SK-N-SH (cell line): ENCODE measurements around the gene NAV2. TPM values are rescaled to one million over a fixed set of nuclear protein-coding genes. Genes with fewer than 3 reads are reported as not detected.

Experiments
- CTCF ChIA-PET: fragments of 300-600, 350-600 bp; formaldehyde crosslinking; extraction: SDS; loops from one replicate; lab custom pipeline; 2021; lab: Yijun Ruan, JAX
- POLR2A ChIA-PET: fragments of 350-600 bp; sonication (Branson Sonifier 250); formaldehyde crosslinking; extraction: SDS; loops from one replicate; lab custom pipeline; 2020; ENCODE audit warnings: antibody characterized with exemption, inconsistent platforms; lab: Yijun Ruan, JAX
- DNase-seq: peaks from one replicate; pipeline ENCODE4 v3.0.0; 2012
- H2AFZ ChIP-seq: fragments of 200-600 bp; sonication (generic); 2 replicates; pipeline ENCODE4 v1.8.1; 2016; ENCODE audit warnings: antibody characterized with exemption, mild to moderate bottlenecking, low read depth
- H3F3A ChIP-seq: fragments of 200-600 bp; sonication (generic); replicated peaks from 2 replicates; pipeline ENCODE3; 2016; ENCODE audit warnings: antibody characterized with exemption, mild to moderate bottlenecking; ENCODE audit not compliant: insufficient read depth
- H3K27ac ChIP-seq, 2 experiments: fragments of 200-500 bp in 1 of 2; fragments of 200-600 bp in 1 of 2; sonication (Bioruptor generic) in 1 of 2; sonication (generic), shearing (Covaris generic) in 1 of 2; 2 replicates each; pipeline versions ENCODE4 v1.5.1 to v1.6.1; 2014 to 2016; ENCODE audit warnings: low read depth in 2 of 2, inconsistent platforms in 1 of 2, low read length in 1 of 2, mild to moderate bottlenecking in 1 of 2, mixed read lengths in 1 of 2
- H3K27me3 ChIP-seq: fragments of 200-600 bp; sonication (generic), shearing (Covaris generic); 2 replicates; pipeline ENCODE4 v1.6.1; 2016; ENCODE audit warnings: mixed run types; ENCODE audit not compliant: insufficient read depth
- H3K36me3 ChIP-seq, 2 experiments: fragments of 200-500 bp in 1 of 2; fragments of 200-600 bp in 1 of 2; sonication (Bioruptor generic) in 1 of 2; sonication (generic) in 1 of 2; replicated peaks in 1 of 2; 2 replicates each; pipeline versions ENCODE3 to v1.5.1; 2014 to 2016; ENCODE audit warnings: low read length in 1 of 2, mild to moderate bottlenecking in 1 of 2; ENCODE audit not compliant: insufficient read depth in 2 of 2, control insufficient read depth in 1 of 2
- H3K4me1 ChIP-seq, 2 experiments: fragments of 200-500 bp in 1 of 2; fragments of 200-600 bp in 1 of 2; sonication (Bioruptor generic) in 1 of 2; sonication (generic), shearing (Covaris generic) in 1 of 2; 2 replicates each; pipeline versions ENCODE4 v1.5.1 to v1.6.1; 2014 to 2016; ENCODE audit warnings: low read depth in 1 of 2, low read length in 1 of 2, mixed run types in 1 of 2; ENCODE audit not compliant: insufficient read depth in 2 of 2, control insufficient read depth in 1 of 2
- H3K4me2 ChIP-seq: fragments of 200-600 bp; sonication (generic), shearing (Covaris generic); 2 replicates; pipeline ENCODE4 v1.6.1; 2017; ENCODE audit warnings: mixed run types
- H3K4me3 ChIP-seq, 2 experiments: fragments of 200-500 bp in 1 of 2; fragments of 200-600 bp in 1 of 2; sonication (Bioruptor generic) in 1 of 2; sonication (generic), shearing (Covaris generic) in 1 of 2; 2 replicates each; pipeline versions ENCODE4 v1.5.1 to v1.8.1; 2014 to 2016; ENCODE audit warnings: low read depth in 2 of 2, inconsistent platforms in 1 of 2, low read length in 1 of 2, mild to moderate bottlenecking in 1 of 2, mixed read lengths in 1 of 2, moderate library complexity in 1 of 2
- H3K79me2 ChIP-seq: fragments of 200-600 bp; sonication (generic); 2 replicates; pipeline ENCODE4 v1.8.1; 2017; ENCODE audit warnings: mild to moderate bottlenecking; ENCODE audit not compliant: insufficient read depth
- H3K9ac ChIP-seq: fragments of 200-600 bp; sonication (generic); 2 replicates; pipeline ENCODE4 v1.6.1; 2017; ENCODE audit warnings: mixed run types
- H3K9me2 ChIP-seq: fragments of 200-600 bp; sonication (generic); 2 replicates; pipeline ENCODE4 v1.6.1; 2017; ENCODE audit warnings: mixed run types
- H3K9me3 ChIP-seq: fragments of 200-600 bp; sonication (generic); 2 replicates; pipeline ENCODE4 v1.6.1; 2017; ENCODE audit warnings: mixed run types, mild to moderate bottlenecking, moderate library complexity
- H4K20me1 ChIP-seq: fragments of 200-600 bp; sonication (generic); 2 replicates; pipeline ENCODE4 v1.6.1; 2017; ENCODE audit warnings: mild to moderate bottlenecking, mixed run types; ENCODE audit not compliant: insufficient read depth
- CHD2 ChIP-seq: fragments of 150-350 bp; IDR thresholded peaks from 2 replicates; pipeline ENCODE4 v1.6.1; 2018; ENCODE audit warnings: low read length; ENCODE audit not compliant: partially characterized antibody
- ELF1 ChIP-seq: IDR thresholded peaks from 2 replicates; pipeline ENCODE4 v1.4.0; 2012
- EP300 ChIP-seq, 2 experiments: IDR thresholded peaks; 2 replicates each; pipeline versions ENCODE4 v1.4.0 to v1.6.1; 2012; ENCODE audit warnings: borderline replicate concordance in 1 of 2, low read depth in 1 of 2, low read length in 1 of 2
- FOXM1 ChIP-seq: IDR thresholded peaks from 2 replicates; pipeline ENCODE4 v1.4.0; 2012; ENCODE audit warnings: low read depth, mild to moderate bottlenecking
- GATA2 ChIP-seq: sonication (generic); formaldehyde crosslinking; IDR thresholded peaks from 2 replicates; pipeline ENCODE4 v1.5.0; 2020; ENCODE audit warnings: mild to moderate bottlenecking, missing genetic modification reagents
- IRF3 ChIP-seq: fragments of 150-350 bp; IDR thresholded peaks from 2 replicates; pipeline ENCODE4 v1.6.1; 2016; ENCODE audit warnings: mild to moderate bottlenecking, low read depth, low read length
- MAX ChIP-seq: IDR thresholded peaks from 2 replicates; pipeline ENCODE4 v1.4.0; 2012; ENCODE audit warnings: low read depth
- MEF2A ChIP-seq: IDR thresholded peaks from 2 replicates; pipeline ENCODE4 v1.4.0; 2012; ENCODE audit warnings: low read depth, borderline replicate concordance
- MXI1 ChIP-seq: IDR thresholded peaks from 2 replicates; pipeline ENCODE4 v1.6.1; 2012; ENCODE audit warnings: mild to moderate bottlenecking, low read depth, low read length, improper control_type of control experiment
- NFIC ChIP-seq: IDR thresholded peaks from 2 replicates; pipeline ENCODE4 v1.4.0; 2012; ENCODE audit warnings: borderline replicate concordance
- PBX3 ChIP-seq: IDR thresholded peaks from 2 replicates; pipeline ENCODE4; 2012
- RAD21 ChIP-seq: IDR thresholded peaks from 2 replicates; pipeline ENCODE4 v1.6.1; 2012; ENCODE audit warnings: mild to moderate bottlenecking, low read length
- RCOR1 ChIP-seq: fragments of 150-350 bp; IDR thresholded peaks from 2 replicates; pipeline ENCODE4 v1.6.1; 2017; ENCODE audit warnings: antibody characterized with exemption, low read length
- SIN3A ChIP-seq: IDR thresholded peaks from 2 replicates; pipeline ENCODE4 v1.6.1; 2012; ENCODE audit warnings: low read depth, mild to moderate bottlenecking, low read length, moderate library complexity, borderline replicate concordance
- TAF1 ChIP-seq: IDR thresholded peaks from 2 replicates; pipeline ENCODE4 v1.6.1; 2012; ENCODE audit warnings: low read depth, mild to moderate bottlenecking, low read length, moderate library complexity, borderline replicate concordance
- YY1 ChIP-seq: IDR thresholded peaks from 2 replicates; pipeline ENCODE4 v1.4.0; 2012; ENCODE audit warnings: low read depth, mild to moderate bottlenecking
- ZBTB33 ChIP-seq: IDR thresholded peaks from 2 replicates; pipeline ENCODE4 v1.4.0; 2012; ENCODE audit warnings: low read depth, borderline replicate concordance
- WGBS: methylation state at CpG from one replicate; pipeline ENCODE4 v1.1.6; 2017; ENCODE audit warnings: low lambda C conversion rate; 5-methylcytosine and 5-hydroxymethylcytosine counted together
- polyA plus RNA-seq, 3 experiments: library from polyadenylated mRNA; depleted of rRNA; stranded (reverse); fragments of >200 nt; gene quantifications; 2 replicates each; pipeline ENCODE4 v1.2.3, GENCODE V29; 2012

Gene NAV2
- polyA plus RNA-seq, 1 of the 3 experiments (the other 2 are of a cell fraction), result 26.2 TPM

- TF ChIP-seq TAF1 (no peak), RAD21 (no peak), ELF1 (no peak), GATA2 (CRISPR knock-in tag) (no peak), MXI1 (no peak), ZBTB33 (no peak), MAX (no peak), EP300 (IDR thresholded peaks at IDR 0.05; ENCODE audit: borderline replicate concordance in 1 of 2, low read depth in 1 of 2, low read length in 1 of 2) (no peak), YY1 (no peak), CHD2 (no peak), NFIC (no peak), RCOR1 (no peak), IRF3 (no peak), MEF2A (no peak), PBX3 (no peak), FOXM1 (no peak), SIN3A (no peak)
- Histone ChIP-seq H3K9me3 (no peaks in the 10 kb centered on the region), H3K4me1 (no peaks in the 10 kb centered on the region; a peak in 1 of 4 replicates), H3K27ac (no peak overlapping the region; a peak in 1 of 4 replicates), H3K4me3 (no peak overlapping the region), H2AFZ (no peak overlapping the region), H3K36me3 (peaks cover 82 to 92% of the 10 kb centered on the region in 2 experiments), H4K20me1 (no peaks in the 10 kb centered on the region), H3F3A (peaks cover 23% of the 10 kb centered on the region), H3K9ac (no peak overlapping the region), H3K4me2 (no peak overlapping the region), H3K79me2 (peaks cover 21% of the 10 kb centered on the region; the same call in 1 of the 2 replicates), H3K9me2 (no peaks in the 10 kb centered on the region), H3K27me3 (no peaks in the 10 kb centered on the region)
- CTCF ChIA-PET, result interaction anchor here (1.0 to 1.9 kb wide), 4 partner anchors 10 to 129 kb away, joined by 3 to 5 read pairs (median 4); no protein-coding TSS in a partner anchor
- POLR2A ChIA-PET, result no interaction called here
- 96% methylated on average over 5 of the region's 5 CpGs for WGBS
- no peak for DNase-seq
Observed at GRCh38 chr11:20066013-20066782, 353.6 kb downstream of the NAV2 start.
